ENCODE measurements around the gene SVOPL. TPM values are rescaled to one million over a fixed set of nuclear protein-coding genes. Genes with fewer than 3 reads are reported as not detected.
"Not testable (repeated sequence)": the region's sequence is repeated elsewhere in the genome, so short reads cannot be mapped to it uniquely, and the experiment has no call there.

SVOPL gene, protein sequence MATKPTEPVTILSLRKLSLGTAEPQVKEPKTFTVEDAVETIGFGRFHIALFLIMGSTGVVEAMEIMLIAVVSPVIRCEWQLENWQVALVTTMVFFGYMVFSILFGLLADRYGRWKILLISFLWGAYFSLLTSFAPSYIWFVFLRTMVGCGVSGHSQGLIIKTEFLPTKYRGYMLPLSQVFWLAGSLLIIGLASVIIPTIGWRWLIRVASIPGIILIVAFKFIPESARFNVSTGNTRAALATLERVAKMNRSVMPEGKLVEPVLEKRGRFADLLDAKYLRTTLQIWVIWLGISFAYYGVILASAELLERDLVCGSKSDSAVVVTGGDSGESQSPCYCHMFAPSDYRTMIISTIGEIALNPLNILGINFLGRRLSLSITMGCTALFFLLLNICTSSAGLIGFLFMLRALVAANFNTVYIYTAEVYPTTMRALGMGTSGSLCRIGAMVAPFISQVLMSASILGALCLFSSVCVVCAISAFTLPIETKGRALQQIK
- polyA plus RNA-seq: not detected

DNA sequence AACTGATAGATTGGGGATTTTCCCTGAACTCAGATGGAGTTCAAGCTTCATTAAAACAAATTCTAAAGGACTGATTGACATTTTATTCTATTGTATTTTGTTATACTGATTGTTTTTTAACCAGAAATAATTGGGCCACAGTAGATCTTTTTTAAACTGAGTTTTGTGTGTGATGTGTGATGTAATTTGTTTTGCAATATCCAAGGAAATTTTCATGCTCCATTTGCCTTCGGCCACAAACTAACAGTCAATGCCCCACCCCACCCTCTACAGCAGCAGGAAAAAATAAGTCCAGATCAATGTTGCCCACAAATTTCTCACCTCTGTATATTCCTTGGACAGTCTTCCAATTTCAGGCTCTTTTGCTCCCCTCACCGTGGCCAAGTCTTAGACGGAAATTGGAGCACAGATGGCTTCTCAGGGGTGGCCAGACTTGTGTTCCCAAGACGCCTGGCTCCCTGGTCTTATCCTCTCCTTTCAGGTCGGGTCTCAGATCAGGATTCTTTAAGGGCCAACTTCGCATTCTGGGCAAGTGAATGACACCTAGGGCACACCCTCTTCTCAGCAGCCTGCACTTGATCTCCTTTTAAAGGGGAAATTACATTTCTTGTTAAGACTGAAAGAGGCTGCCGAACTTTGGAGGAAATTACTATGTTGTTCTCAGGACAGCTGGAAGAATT lies at the start of gene SVOPL:
TSS of gene SVOPL (minus strand) at position 506 of the 680 bp plus-strand sequence. CDS start 22,317 bp downstream, outside the sequence.
- H3K4me3 Mint-ChIP-seq: no peak within 1 kb of the TSS
- no peak within 1 kb of the TSS for H3K27ac Mint-ChIP-seq
- H3K36me3 Mint-ChIP-seq: no peaks in the 10 kb centered on the region
- H3K4me1 Mint-ChIP-seq: no peaks in the 10 kb centered on the region
- no peaks in the 10 kb centered on the region for H3K27me3 Mint-ChIP-seq
- H3K9me3 Mint-ChIP-seq: peaks cover 0 to 2% (median 0%) of the 10 kb centered on the region in 3 donors

DNA sequence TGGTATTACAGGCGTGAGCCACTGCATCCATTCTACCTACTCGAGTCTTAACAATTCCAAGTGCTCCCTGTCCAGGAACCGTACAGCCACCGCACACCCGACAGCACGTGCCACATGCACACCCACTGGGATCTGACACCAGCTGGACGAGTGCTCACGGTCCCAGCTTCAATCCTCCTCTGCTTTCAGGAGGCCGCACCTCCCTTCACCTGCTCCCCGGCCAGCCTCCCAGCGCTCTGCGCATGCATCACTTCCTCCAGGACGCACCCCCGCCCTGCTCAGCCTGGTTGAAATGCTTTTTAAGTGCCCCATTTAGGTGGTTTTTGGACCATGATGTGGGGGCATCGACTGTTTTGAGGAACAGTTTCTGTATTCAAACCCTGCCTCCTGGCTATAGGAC lies 49.3 kb upstream of the SVOPL start:
- Mint-ChIP-seq H3K4me1 (peaks cover 0 to 4% (median 3%) of the 10 kb centered on the region in 3 donors), H3K9me3 (no peaks in the 10 kb centered on the region), H3K27ac (no peak overlapping the region), H3K36me3 (no peaks in the 10 kb centered on the region), H3K4me3 (no peak overlapping the region), H3K27me3 (peaks cover 11% of the 10 kb centered on the region)

DNA sequence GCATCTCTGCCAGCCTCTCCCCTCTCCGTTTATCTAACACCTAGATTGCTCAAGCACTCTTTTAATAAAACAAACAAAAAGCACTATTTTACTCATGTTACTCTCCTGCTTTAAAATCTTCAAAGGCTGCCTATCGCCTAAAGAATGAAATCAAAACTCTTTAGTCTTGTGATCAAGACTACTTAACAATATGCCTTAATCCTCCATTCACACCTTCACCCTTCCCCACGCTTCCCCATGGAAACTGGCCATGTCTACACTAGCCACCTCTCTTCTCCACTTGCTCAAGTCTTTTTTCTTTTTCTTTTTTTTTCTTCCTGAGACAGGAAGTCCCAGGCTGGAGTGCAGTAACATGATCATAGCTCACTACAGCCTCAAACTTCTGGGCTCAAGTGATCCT lies 48.8 kb upstream of the SVOPL start:
- peaks cover 0 to 4% (median 3%) of the 10 kb centered on the region in 3 donors for H3K4me1 Mint-ChIP-seq
- no peaks in the 10 kb centered on the region for H3K9me3 Mint-ChIP-seq
- no peak overlapping the region for H3K4me3 Mint-ChIP-seq
- H3K27ac Mint-ChIP-seq: no peak overlapping the region
- peaks cover 11% of the 10 kb centered on the region for H3K27me3 Mint-ChIP-seq
- no peaks in the 10 kb centered on the region for H3K36me3 Mint-ChIP-seq

DNA sequence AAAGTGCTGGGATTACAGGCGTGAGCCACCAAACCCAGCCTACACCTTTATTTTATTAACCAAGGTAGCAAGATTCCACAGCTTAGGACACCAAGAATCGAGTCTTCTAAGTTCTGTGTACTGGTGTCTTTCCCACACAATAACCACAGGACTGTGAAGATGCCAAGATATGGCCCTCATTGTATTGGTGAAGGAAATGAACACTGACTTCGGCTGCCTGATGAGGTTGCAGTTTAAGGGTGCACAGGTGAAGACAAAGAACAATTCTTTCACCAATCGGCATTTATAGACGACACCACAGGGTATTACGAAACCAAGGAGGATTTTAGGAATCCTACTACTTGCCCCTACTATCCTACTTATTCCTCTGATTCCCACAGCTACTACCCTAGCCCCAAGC lies 47.5 kb upstream of the SVOPL start:
- Mint-ChIP-seq H3K27me3 (peaks cover 11% of the 10 kb centered on the region), H3K36me3 (no peaks in the 10 kb centered on the region), H3K4me1 (peaks cover 0 to 4% (median 3%) of the 10 kb centered on the region in 3 donors), H3K9me3 (no peaks in the 10 kb centered on the region), H3K27ac (peak overlapping the region in 1 of 3 donors; percentile 36), H3K4me3 (no peak overlapping the region)

DNA sequence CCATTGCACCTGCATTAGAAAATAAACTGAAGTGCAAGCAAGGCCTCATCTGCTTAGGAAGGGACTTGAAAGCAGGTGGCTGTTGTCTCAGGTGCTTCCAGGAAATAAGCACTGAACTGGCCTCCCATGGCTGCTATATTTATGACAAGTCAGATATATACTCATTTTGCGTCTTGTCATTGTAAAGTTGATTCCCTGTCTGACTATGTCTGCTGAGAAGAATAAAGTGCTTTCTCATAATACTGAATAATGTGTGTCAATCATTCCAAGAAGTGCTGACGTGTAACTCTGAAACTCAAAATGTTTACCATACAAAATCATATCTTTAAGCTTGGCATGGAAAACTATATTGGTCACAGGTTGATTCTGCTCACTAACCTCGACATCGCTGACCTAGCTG lies 44.9 kb upstream of the SVOPL start:
- Mint-ChIP-seq H3K27me3 (peaks cover 8% of the 10 kb centered on the region), H3K4me1 (peaks cover 0 to 3% (median 0%) of the 10 kb centered on the region in 3 donors), H3K27ac (no peak overlapping the region), H3K4me3 (no peak overlapping the region), H3K9me3 (no peaks in the 10 kb centered on the region), H3K36me3 (no peaks in the 10 kb centered on the region)

DNA sequence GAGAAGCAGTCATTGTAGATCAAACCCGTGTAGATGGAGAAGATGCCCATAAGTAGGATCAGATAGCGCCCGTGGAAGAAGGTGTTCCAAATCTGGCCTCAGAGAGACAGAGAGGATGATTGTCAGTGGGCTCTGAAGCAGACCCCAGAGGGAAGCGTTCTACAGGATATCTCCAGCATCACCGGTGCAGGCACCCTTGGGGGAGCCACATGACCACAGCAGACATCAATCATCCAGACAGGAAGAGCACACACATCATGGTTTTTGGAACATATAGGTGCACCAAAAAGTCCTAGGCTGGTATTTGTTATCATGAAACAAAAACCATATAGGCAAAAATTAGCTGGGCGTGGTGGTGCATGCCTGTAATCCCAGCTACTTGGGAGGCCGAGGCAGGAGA lies 44.0 kb upstream of the SVOPL start:
- peaks cover 0 to 3% (median 0%) of the 10 kb centered on the region in 3 donors for H3K4me1 Mint-ChIP-seq
- no peaks in the 10 kb centered on the region for H3K36me3 Mint-ChIP-seq
- no peaks in the 10 kb centered on the region for H3K27me3 Mint-ChIP-seq
- H3K27ac Mint-ChIP-seq: peak overlapping the region in 1 of 3 donors; percentile 62
- no peaks in the 10 kb centered on the region for H3K9me3 Mint-ChIP-seq
- no peak overlapping the region for H3K4me3 Mint-ChIP-seq

DNA sequence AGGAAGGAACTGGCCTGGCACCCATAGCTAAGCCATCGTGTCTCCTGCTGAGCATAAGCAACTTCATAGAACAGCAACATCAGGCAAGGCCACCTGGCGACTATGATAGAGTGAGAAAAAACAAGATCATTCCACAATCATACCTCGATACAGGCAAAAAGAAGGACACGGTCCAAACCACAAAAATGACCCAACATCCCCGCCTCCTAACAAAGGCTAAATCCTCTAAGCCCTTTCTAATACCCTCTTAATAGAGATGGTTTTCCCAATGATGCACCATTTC lies 40.2 kb upstream of the SVOPL start:
- H3K9me3 Mint-ChIP-seq: peaks cover 0 to 3% (median 0%) of the 10 kb centered on the region in 3 donors
- no peak overlapping the region for H3K4me3 Mint-ChIP-seq
- H3K4me1 Mint-ChIP-seq: no peaks in the 10 kb centered on the region
- H3K27me3 Mint-ChIP-seq: peaks cover 9% of the 10 kb centered on the region
- no peaks in the 10 kb centered on the region for H3K36me3 Mint-ChIP-seq
- H3K27ac Mint-ChIP-seq: no peak overlapping the region

DNA sequence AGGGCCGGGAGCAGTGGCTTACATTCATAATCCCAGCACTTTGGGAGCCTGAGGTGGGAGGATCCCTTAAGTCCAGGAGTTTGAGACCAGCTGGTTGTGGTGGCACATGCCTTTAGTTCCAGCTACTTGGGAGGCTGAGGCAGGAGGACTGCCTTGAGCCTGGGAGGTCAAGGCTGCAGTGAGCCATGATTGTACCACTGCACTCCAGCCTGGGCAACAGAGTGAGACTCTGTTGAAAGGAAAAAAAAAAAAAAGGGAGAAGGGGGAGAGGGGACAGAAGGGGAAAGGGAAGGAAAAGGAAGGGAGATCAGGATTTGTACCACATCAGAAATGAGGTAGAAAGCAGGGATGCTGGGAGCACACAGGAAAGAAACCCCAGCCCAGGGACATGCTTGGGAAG lies 38.7 kb upstream of the SVOPL start:
- Mint-ChIP-seq H3K27me3 (peaks cover 9% of the 10 kb centered on the region), H3K9me3 (peaks cover 0 to 3% (median 0%) of the 10 kb centered on the region in 3 donors), H3K36me3 (no peaks in the 10 kb centered on the region), H3K27ac (no peak overlapping the region), H3K4me1 (peaks cover 0 to 2% (median 0%) of the 10 kb centered on the region in 3 donors), H3K4me3 (no peak overlapping the region)

DNA sequence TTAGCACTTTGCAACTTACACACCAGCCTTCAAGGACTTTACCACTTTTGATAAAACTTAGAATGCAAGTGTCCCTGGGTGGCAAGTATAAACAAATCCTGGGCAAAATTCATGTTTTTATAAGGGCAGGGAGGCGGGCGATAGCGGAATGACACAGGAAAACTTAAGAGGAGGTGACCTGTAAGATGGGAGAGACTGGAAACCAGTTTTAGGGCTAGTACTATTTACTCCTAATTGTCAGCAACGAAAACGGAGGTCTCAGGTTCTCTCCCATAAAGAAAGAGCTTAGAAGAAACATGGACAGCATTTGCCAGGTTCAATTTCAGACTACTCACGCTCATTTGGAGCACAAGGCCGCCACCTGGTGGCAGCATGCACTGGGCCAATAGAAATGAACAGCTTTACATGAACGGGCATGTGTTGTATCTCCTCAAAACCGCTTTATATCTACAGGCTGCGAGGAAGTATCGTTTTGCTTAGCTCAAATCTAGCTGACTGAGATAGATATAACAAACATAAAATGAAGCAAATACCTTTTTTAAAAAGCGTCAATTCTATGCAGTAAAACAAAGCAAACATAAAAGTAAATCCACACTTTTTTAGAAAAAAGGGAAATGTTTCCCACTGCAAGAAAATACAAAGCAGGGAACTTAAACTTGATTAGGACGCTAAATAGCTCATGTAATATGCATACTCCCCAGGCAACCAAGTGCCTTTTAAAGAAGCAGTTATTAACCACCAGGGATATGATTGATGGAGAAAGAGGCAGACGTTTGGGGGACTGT lies 37.6 kb upstream of the SVOPL start:
- H3K9me3 Mint-ChIP-seq: peaks cover 0 to 3% (median 0%) of the 10 kb centered on the region in 3 donors
- H3K27me3 Mint-ChIP-seq: peaks cover 9% of the 10 kb centered on the region
- H3K27ac Mint-ChIP-seq: no peak overlapping the region
- no peak overlapping the region for H3K4me3 Mint-ChIP-seq
- peaks cover 0 to 2% (median 0%) of the 10 kb centered on the region in 3 donors for H3K4me1 Mint-ChIP-seq
- H3K36me3 Mint-ChIP-seq: no peaks in the 10 kb centered on the region

DNA sequence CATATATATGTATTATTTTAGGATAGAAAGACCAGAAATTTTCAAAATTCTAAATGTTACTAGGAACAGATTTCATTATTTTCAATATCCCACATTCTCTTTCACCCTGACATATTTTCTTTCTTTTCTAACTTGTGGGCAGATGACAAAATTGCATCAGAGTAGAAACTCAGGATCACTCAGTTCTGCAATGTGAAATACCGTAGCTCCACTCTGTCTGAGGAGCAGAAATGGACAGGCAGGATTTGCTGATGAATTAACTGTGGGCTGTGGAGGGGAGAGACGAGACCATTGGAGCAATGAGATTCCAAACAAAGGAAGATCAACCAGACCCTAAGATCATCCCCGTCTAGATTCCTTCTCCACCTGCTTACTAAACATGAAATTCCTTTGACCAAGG lies 37.0 kb upstream of the SVOPL start:
- H3K9me3 Mint-ChIP-seq: peaks cover 0 to 3% (median 2%) of the 10 kb centered on the region in 3 donors
- H3K27ac Mint-ChIP-seq: no peak overlapping the region
- H3K4me3 Mint-ChIP-seq: no peak overlapping the region
- H3K27me3 Mint-ChIP-seq: peaks cover 9% of the 10 kb centered on the region
- no peaks in the 10 kb centered on the region for H3K36me3 Mint-ChIP-seq
- H3K4me1 Mint-ChIP-seq: peaks cover 0 to 2% (median 0%) of the 10 kb centered on the region in 3 donors

DNA sequence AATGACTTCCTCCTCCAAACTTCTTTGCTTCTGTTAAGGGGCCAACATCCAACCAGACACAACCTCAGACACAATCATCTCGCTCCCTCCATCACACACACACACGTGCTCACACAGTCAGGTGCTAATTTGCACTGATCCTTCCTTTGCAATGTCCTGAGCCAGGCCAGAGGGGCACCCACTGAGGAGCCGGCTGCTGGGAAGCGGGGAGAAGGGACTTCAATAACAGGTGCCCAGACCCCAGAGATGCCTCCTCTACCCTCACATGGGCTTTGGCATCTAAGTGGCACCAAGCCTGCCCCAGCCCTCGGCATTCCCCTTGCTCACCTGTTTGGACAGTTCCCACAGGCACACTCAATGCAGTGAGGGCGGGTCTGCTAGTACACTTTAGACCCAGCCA lies 34.2 kb upstream of the SVOPL start:
- Mint-ChIP-seq H3K36me3 (no peaks in the 10 kb centered on the region), H3K27ac (no peak overlapping the region), H3K4me3 (no peak overlapping the region), H3K9me3 (peaks cover 0 to 3% (median 2%) of the 10 kb centered on the region in 3 donors), H3K27me3 (peaks cover 9% of the 10 kb centered on the region), H3K4me1 (peaks cover 0 to 2% (median 0%) of the 10 kb centered on the region in 3 donors)

DNA sequence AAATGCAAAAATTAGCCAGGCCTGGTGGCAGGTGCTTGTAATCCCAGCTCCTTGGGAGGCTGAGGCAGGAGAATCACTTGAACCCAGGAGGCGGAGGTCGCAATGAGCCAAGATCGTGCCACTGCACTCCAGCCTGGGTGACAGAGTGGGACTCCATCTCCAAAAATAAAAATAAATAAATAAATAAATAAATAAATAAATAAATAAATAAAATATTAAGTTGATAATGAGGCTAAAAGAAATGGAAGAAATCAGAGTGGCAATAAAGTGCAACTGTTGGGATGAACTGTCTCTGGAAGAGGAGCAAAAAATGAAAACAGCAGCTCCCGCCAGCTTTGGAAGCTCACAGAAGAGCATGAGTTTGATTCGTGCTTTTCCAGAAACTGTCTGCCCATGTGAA lies 30.6 kb upstream of the SVOPL start:
- H3K9me3 Mint-ChIP-seq, H3K4me3 Mint-ChIP-seq, H3K36me3 Mint-ChIP-seq, H3K27ac Mint-ChIP-seq, H3K4me1 Mint-ChIP-seq, H3K27me3 Mint-ChIP-seq: not testable (repeated sequence)

DNA sequence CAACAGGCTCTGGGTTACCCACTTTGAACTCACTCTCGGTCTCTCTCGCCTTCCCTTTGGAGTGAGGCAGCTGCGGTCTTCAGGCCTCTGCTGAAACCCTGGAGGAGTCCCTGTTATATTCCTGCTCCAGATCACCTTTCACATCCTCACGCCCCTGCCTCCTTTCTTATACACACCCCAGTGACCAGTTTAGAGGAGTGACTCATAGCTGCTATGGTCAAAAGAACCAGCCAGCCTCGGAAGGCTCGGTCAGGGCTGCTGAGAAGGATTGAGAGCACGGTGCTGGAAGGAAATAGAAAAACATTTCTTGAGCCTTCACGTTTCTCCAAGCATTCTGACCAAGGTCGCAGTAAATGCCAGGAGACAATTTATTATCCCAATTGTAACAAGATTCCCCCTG lies 28.3 kb upstream of the SVOPL start:
- H3K4me1 Mint-ChIP-seq: peaks cover 0 to 1% (median 0%) of the 10 kb centered on the region in 3 donors
- H3K4me3 Mint-ChIP-seq: no peak overlapping the region
- no peaks in the 10 kb centered on the region for H3K36me3 Mint-ChIP-seq
- peaks cover 0 to 2% (median 0%) of the 10 kb centered on the region in 3 donors for H3K9me3 Mint-ChIP-seq
- no peak overlapping the region for H3K27ac Mint-ChIP-seq
- peaks cover 1% of the 10 kb centered on the region for H3K27me3 Mint-ChIP-seq

DNA sequence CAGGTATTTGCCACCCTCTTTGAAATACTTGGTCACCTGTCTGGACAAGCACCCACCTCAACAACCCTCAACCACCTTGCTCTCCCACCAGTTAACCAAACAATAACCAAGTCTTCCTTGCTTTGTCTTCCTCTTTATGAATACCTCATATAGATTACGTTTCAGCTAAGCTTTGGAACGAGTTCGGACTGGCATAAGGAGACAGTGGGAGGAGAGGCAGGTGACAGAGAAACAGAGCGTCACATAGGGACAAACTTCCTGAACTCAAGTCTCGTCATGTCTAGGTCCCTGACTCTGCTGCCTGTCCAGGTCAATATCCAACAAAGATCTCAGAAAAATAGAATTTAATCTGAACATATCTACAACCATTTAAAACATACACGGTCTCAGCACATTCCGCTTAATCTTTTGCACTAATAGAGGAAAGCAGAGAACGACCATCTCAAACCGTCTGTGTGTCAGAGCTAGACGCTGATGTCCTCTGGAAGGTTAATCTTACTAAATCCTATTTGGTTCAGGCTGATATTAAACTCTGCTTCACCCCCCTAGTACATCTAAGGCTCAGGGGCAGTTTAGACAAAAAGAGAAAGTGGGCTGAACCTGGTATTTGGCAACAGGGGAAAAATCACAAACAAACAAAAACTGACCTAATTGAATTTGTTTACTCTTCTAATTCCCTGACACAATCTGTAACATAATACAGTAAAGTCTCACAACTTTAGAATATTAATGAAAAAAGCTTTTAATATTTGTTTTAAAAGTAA lies 26.4 kb upstream of the SVOPL start:
- no peak overlapping the region for H3K27ac Mint-ChIP-seq
- peaks cover 0 to 1% (median 0%) of the 10 kb centered on the region in 3 donors for H3K4me1 Mint-ChIP-seq
- H3K27me3 Mint-ChIP-seq: peaks cover 1% of the 10 kb centered on the region
- no peaks in the 10 kb centered on the region for H3K36me3 Mint-ChIP-seq
- no peaks in the 10 kb centered on the region for H3K9me3 Mint-ChIP-seq
- H3K4me3 Mint-ChIP-seq: no peak overlapping the region

All from IgD-negative memory B cell (primary cell).